Stimulated activated CD4-positive, alpha-beta T cell treated with anti-CD3 and anti-CD28 coated beads, TNF-alpha, amount 100 ng/mL, for 4 hours (primary cell): ENCODE data around the gene ZNF264.
"Not testable (repeated sequence)": the region's sequence is repeated elsewhere in the genome, so short reads cannot be mapped to it uniquely, and the experiment has no call there.

Experiments used
- DNase-seq, 3 experiments: peaks; one replicate each; pipeline ENCODE4 v3.0.0-alpha.2; 2020; ENCODE audit warnings: low read depth in 3 of 3

ZNF264 gene

GRCh38 chr19:57245066-57245465, 53.8 kb downstream of the ZNF264 start:
- DNase-seq: no peak

- DNase-seq: no peak
These were observed 54.7 kb downstream of the ZNF264 start for GRCh38 chr19:57245959-57246358.

- no peak for DNase-seq
These were observed 57.3 kb downstream of the ZNF264 start for GRCh38 chr19:57248646-57249045.

- no peak for DNase-seq
These were observed 58.0 kb downstream of the ZNF264 start for GRCh38 chr19:57249329-57249728.

GRCh38 chr19:57253767-57254166, 62.5 kb downstream of the ZNF264 start:
- DNase-seq: not testable (repeated sequence)

DNA sequence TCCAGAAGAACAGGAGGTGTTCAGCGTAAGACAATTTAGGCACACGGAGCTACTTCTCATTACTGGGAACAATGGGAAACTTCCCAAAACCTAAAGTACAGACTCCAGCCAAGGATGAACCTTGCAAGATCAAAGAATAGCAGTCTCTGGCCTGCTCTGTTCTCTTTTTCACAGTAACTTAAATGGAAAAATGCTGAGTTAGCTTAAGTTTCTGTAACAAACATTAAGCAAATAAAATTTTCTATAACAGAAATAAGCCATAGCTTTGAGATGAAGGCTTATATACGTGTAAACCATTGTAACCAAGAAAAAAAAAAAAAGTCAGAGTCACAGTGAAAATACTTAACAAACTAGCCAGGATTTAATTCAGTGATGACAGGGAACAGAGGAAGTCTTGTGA, 70.7 kb downstream of the ZNF264 start:
- DNase-seq: no peak

- no peak for DNase-seq
These were observed 72.0 kb downstream of the ZNF264 start for GRCh38 chr19:57263244-57263741.

DNA sequence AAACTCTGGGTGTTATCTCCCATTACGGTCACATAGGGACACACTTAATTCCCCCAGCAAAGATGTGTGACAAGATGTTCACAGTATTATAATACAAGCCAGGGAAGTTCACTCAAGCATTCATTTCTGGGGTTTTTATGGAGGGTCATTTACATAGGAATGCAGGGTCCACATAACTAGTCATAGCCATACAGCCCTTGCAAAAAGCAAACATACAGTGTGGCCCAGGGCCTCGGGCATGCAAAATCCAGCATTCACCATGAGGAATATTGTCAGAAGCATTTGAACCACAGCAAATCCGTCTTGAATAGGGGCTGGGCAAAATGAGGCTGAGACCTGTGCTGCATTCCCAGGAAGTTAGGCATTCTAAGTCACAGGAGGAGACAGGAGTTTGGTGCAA, 76.0 kb downstream of the ZNF264 start:
- no peak for DNase-seq

- DNase-seq: no peak
These were observed 78.4 kb downstream of the ZNF264 start for GRCh38 chr19:57269515-57270250.

- DNase-seq: no peak
These were observed 80.0 kb downstream of the ZNF264 start for GRCh38 chr19:57271280-57271679.
